Liver (tissue), 9 donors: Measurements from ENCODE around the gene MAN2A2. TPM values are rescaled to one million over a fixed set of nuclear protein-coding genes. Genes with fewer than 3 reads are reported as not detected.

Source experiments
- DNase-seq: peaks from one replicate; pipeline ENCODE4 v3.0.0-alpha.2; 2017; ENCODE audit warnings: low spot score
- H3K27ac ChIP-seq, 2 donors: one replicate each; pipeline ENCODE4 v1.7.0; 2013; ENCODE audit warnings: inconsistent platforms in 2 of 2, low read length in 2 of 2, control low read depth in 1 of 2, low read depth in 1 of 2, mild to moderate bottlenecking in 1 of 2
- H3K27me3 ChIP-seq, 4 donors: one replicate each; pipeline versions ENCODE4 v1.6.1 to v1.7.0; 2013; ENCODE audit warnings: low read length in 3 of 4, inconsistent platforms in 1 of 4, mild to moderate bottlenecking in 1 of 4, moderate library complexity in 1 of 4; ENCODE audit not compliant: control insufficient read depth in 4 of 4, insufficient read depth in 4 of 4
- H3K36me3 ChIP-seq, 4 donors: one replicate each; pipeline versions ENCODE4 v1.6.1 to v1.7.0; 2013; ENCODE audit warnings: low read length in 3 of 4, mild to moderate bottlenecking in 3 of 4, low read depth in 1 of 4, moderate library complexity in 1 of 4; ENCODE audit not compliant: control insufficient read depth in 4 of 4, insufficient read depth in 3 of 4
- H3K4me1 ChIP-seq, 4 donors: one replicate each; pipeline versions ENCODE4 v1.6.1 to v1.7.0; 2013; ENCODE audit warnings: low read length in 3 of 4, mild to moderate bottlenecking in 3 of 4, moderate library complexity in 1 of 4; ENCODE audit not compliant: control insufficient read depth in 4 of 4, insufficient read depth in 4 of 4
- H3K4me3 ChIP-seq, 3 donors: one replicate each; pipeline versions ENCODE4 v1.6.1 to v1.7.0; 2013; ENCODE audit warnings: low read length in 3 of 3, control low read depth in 1 of 3, low read depth in 1 of 3, mild to moderate bottlenecking in 1 of 3
- H3K9ac ChIP-seq, 2 donors: one replicate each; pipeline ENCODE4 v1.7.0; 2013; ENCODE audit warnings: low read length in 2 of 2, mild to moderate bottlenecking in 2 of 2, moderate library complexity in 2 of 2, control low read depth in 1 of 2, low read depth in 1 of 2
- H3K9me3 ChIP-seq, 4 donors: one replicate each; pipeline versions ENCODE4 v1.6.1 to v1.7.0; 2013; ENCODE audit warnings: low read length in 3 of 4; ENCODE audit not compliant: control insufficient read depth in 4 of 4
- ATF3 ChIP-seq: IDR thresholded peaks from 2 replicates; pipeline ENCODE4 v1.6.1; 2016; ENCODE audit warnings: antibody characterized with exemption
- CTCF ChIP-seq: fragments of 150-350 bp; IDR thresholded peaks from 2 replicates; pipeline ENCODE4 v1.5.1; 2017; ENCODE audit warnings: improper control_type of control experiment, low read depth, low read length; ENCODE audit not compliant: missing input control
- EGR1 ChIP-seq, 2 donors: IDR thresholded peaks; 2 replicates each; pipeline ENCODE4 v1.6.1; 2016 to 2018; ENCODE audit warnings: antibody characterized with exemption in 2 of 2, low read depth in 2 of 2
- FOXA1 ChIP-seq: IDR thresholded peaks from 2 replicates; pipeline ENCODE4 v1.6.1; 2016; ENCODE audit warnings: antibody characterized with exemption
- FOXA2 ChIP-seq: IDR thresholded peaks from 2 replicates; pipeline ENCODE4 v1.6.1; 2016; ENCODE audit warnings: antibody characterized with exemption
- HNF4A ChIP-seq, 2 donors: conservative IDR thresholded peaks; 2 replicates each; pipeline ENCODE4 v1.6.1; 2016; ENCODE audit warnings: antibody characterized with exemption in 2 of 2, mild to moderate bottlenecking in 2 of 2
- JUND ChIP-seq, 2 donors: IDR thresholded peaks; 2 replicates each; pipeline ENCODE4 v1.6.1; 2016; ENCODE audit warnings: antibody characterized with exemption in 2 of 2
- RAD21 ChIP-seq, 2 donors: IDR thresholded peaks; 2 replicates each; pipeline ENCODE4 v1.6.1; 2016; ENCODE audit warnings: antibody characterized with exemption in 2 of 2, mild to moderate bottlenecking in 2 of 2
- REST ChIP-seq: IDR thresholded peaks from 2 replicates; pipeline ENCODE4 v1.6.1; 2016; ENCODE audit warnings: antibody characterized with exemption, mild to moderate bottlenecking
- SP1 ChIP-seq: IDR thresholded peaks from 2 replicates; pipeline ENCODE4 v1.6.1; 2018; ENCODE audit warnings: antibody characterized with exemption, mild to moderate bottlenecking
- TAF1 ChIP-seq: conservative IDR thresholded peaks from 2 replicates; pipeline ENCODE4 v1.6.1; 2016; ENCODE audit warnings: antibody characterized with exemption, mild to moderate bottlenecking
- YY1 ChIP-seq: IDR thresholded peaks from 2 replicates; pipeline ENCODE4 v1.6.1; 2016; ENCODE audit warnings: antibody characterized with exemption, mild to moderate bottlenecking
- WGBS: extraction: QIAGEN DNeasy Blood & Tissue Kit; methylation state at CpG from one replicate; pipeline ENCODE4 v1.1.7; 2013; 5-methylcytosine and 5-hydroxymethylcytosine counted together
- polyA plus RNA-seq, 2 donors: library from polyadenylated mRNA; stranded (reverse) in 1 of 2; unstranded in 1 of 2; fragments of 200-250 nt in 1 of 2; fragments of >200 nt in 1 of 2; fragmentation: Nextera tagmentation in 1 of 2; extraction: Ambion mirVana in 1 of 2; gene quantifications; one replicate each; pipeline versions ENCODE4 v1.2.1 to v1.2.3, GENCODE V29; 2013 to 2015
- total RNA-seq, 2 donors: library from RNA; depleted of rRNA; stranded (reverse); fragments of >200 nt; gene quantifications; one replicate each; pipeline ENCODE4 v1.2.3, GENCODE V29; 2014
- donor health status: healthy.
- donor health status: healthy.
- donor health status: healthy.
- donor health status: healthy.
- donor health status: healthy.

The MAN2A2 gene
- total and polyA plus RNA-seq, 4 donors, result 17.3 to 111 (median 50.9) TPM

GRCh38 chr15:90955624-90956273 lies 52.6 kb downstream of the MAN2A2 start:
- H3K27ac ChIP-seq, result no peak overlapping the region

GRCh38 chr15:90956274-90957030 lies 53.4 kb downstream of the MAN2A2 start:
- DNase-seq, result peak; percentile 87
- WGBS, result 12% methylated on average over 56 of the region's 56 CpGs
- H3K27ac ChIP-seq, result no peak overlapping the region

More at GRCh38 chr15:90955624-90956273, 52.6 kb downstream of the MAN2A2 start:
- Histone ChIP-seq H3K4me1 (peaks cover 7 to 23% (median 16%) of the 10 kb centered on the region in 4 donors), H3K9ac (no peak overlapping the region), H3K27me3 (no peaks in the 10 kb centered on the region), H3K9me3 (no peaks in the 10 kb centered on the region), H3K36me3 (peaks cover 0 to 32% (median 11%) of the 10 kb centered on the region in 4 donors), H3K4me3 (peak overlapping the region in 2 of 3 donors; percentile 88 to 94)
- 51% methylated on average over 20 of the region's 20 CpGs for WGBS
- TF ChIP-seq YY1, result no peak
- no peak for TF ChIP-seq REST
- TF ChIP-seq HNF4A (conservative IDR thresholded peaks at IDR 0.05), result no peak
- TF ChIP-seq FOXA1, result no peak
- no peak for TF ChIP-seq FOXA2
- no peak for TF ChIP-seq TAF1
- TF ChIP-seq ATF3, result no peak
- TF ChIP-seq SP1, result no peak
- no peak for TF ChIP-seq EGR1 (IDR thresholded peaks at IDR 0.05; ENCODE audit: low read depth in 2 of 2)
- TF ChIP-seq JUND (IDR thresholded peaks at IDR 0.05), result no peak
- TF ChIP-seq RAD21 (IDR thresholded peaks at IDR 0.05), result no peak
- peak; percentile 45 for DNase-seq

More at GRCh38 chr15:90956274-90957030, 53.4 kb downstream of the MAN2A2 start:
- no peak overlapping the region for H3K9ac ChIP-seq
- no peaks in the 10 kb centered on the region for H3K27me3 ChIP-seq
- H3K9me3 ChIP-seq, result no peaks in the 10 kb centered on the region
- H3K4me3 ChIP-seq, result peak overlapping the region in 2 of 3 donors; percentile 37 to 49
- TF ChIP-seq JUND (IDR thresholded peaks at IDR 0.05) (no peak), CTCF (peak; percentile 81), RAD21 (IDR thresholded peaks at IDR 0.05) (peak in 1 of 2 donors; percentile 74)
- H3K4me1 ChIP-seq, result peaks cover 7 to 24% (median 16%) of the 10 kb centered on the region in 4 donors
- peaks cover 2 to 33% (median 12%) of the 10 kb centered on the region in 4 donors for H3K36me3 ChIP-seq
